Thoracic aorta (tissue), 2 donors: ENCODE results near the gene NPPB. TPM values are rescaled to one million over a fixed set of nuclear protein-coding genes. Genes with fewer than 3 reads are reported as not detected.

ENCODE experiments used
- ATAC-seq: fragments of 150-250 bp; one replicate; pipeline ENCODE4 v1.8.0; 2017; ENCODE audit warnings: low read depth; ENCODE audit not compliant: insufficient number of reproducible peaks, low FRiP score
- DNase-seq: peaks from one replicate; pipeline ENCODE4 v3.0.0-alpha.2; 2020; ENCODE audit warnings: low spot score
- H3K27ac ChIP-seq, 2 donors: fragments of 200-600 bp; sonication (generic); 1 replicate in 1 of 2; 2 replicates in 1 of 2; pipeline ENCODE4 v1.5.1; 2016; ENCODE audit warnings: mild to moderate bottlenecking in 2 of 2, moderate library complexity in 2 of 2
- H3K27me3 ChIP-seq: fragments of 200-600 bp; sonication (generic); replicated peaks from 2 replicates; pipeline ENCODE4 v1.6.0; 2016; ENCODE audit warnings: mild to moderate bottlenecking; ENCODE audit not compliant: insufficient read depth
- H3K36me3 ChIP-seq: fragments of 200-600 bp; sonication (generic); one replicate; pipeline ENCODE4 v1.5.1; 2016
- H3K4me1 ChIP-seq, 2 donors: fragments of 200-600 bp; sonication (generic); 1 replicate in 1 of 2; 2 replicates in 1 of 2; pipeline versions ENCODE4 v1.5.1 to v1.6.0; 2016; ENCODE audit warnings: low read depth in 2 of 2, mild to moderate bottlenecking in 1 of 2; ENCODE audit not compliant: control insufficient read depth in 1 of 2
- H3K4me3 ChIP-seq: fragments of 200-600 bp; sonication (generic); 2 replicates; pipeline ENCODE4 v1.5.1; 2016; ENCODE audit warnings: mild to moderate bottlenecking
- H3K9me3 ChIP-seq: fragments of 200-600 bp; sonication (generic); 2 replicates; pipeline ENCODE4 v1.5.1; 2016
- total RNA-seq, 2 donors: library from RNA; depleted of rRNA; stranded (reverse); fragments of >200 nt; gene quantifications; one replicate each; pipeline versions ENCODE4 v1.1.0 to v1.2.3, GENCODE V29; 2016
- TF ChIP-seq, protein P1 (sequence below): fragments of 200-600 bp; sonication (generic); IDR thresholded peaks from one replicate; pipeline ENCODE4 v1.5.1; 2019; ENCODE audit warnings: antibody characterized with exemption

NPPB gene
- total RNA-seq, 2 donors from 2014 or later, result not detected

GRCh38 chr1:11879311-11880180, 20.8 kb upstream of the NPPB start:
- TF ChIP-seq, protein P1, sequence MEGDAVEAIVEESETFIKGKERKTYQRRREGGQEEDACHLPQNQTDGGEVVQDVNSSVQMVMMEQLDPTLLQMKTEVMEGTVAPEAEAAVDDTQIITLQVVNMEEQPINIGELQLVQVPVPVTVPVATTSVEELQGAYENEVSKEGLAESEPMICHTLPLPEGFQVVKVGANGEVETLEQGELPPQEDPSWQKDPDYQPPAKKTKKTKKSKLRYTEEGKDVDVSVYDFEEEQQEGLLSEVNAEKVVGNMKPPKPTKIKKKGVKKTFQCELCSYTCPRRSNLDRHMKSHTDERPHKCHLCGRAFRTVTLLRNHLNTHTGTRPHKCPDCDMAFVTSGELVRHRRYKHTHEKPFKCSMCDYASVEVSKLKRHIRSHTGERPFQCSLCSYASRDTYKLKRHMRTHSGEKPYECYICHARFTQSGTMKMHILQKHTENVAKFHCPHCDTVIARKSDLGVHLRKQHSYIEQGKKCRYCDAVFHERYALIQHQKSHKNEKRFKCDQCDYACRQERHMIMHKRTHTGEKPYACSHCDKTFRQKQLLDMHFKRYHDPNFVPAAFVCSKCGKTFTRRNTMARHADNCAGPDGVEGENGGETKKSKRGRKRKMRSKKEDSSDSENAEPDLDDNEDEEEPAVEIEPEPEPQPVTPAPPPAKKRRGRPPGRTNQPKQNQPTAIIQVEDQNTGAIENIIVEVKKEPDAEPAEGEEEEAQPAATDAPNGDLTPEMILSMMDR, result no peak
- Histone ChIP-seq H3K4me3 (no peak overlapping the region), H3K36me3 (no peaks in the 10 kb centered on the region), H3K9me3 (no peaks in the 10 kb centered on the region), H3K27me3 (no peaks in the 10 kb centered on the region), H3K4me1 (peaks cover 0 to 18% of the 10 kb centered on the region in 2 donors), H3K27ac (no peak overlapping the region)
- no peak for ATAC-seq
- no peak for DNase-seq

- H3K4me3 ChIP-seq, result no peak overlapping the region
- no peaks in the 10 kb centered on the region for H3K36me3 ChIP-seq
- no peaks in the 10 kb centered on the region for H3K27me3 ChIP-seq
- H3K9me3 ChIP-seq, result no peaks in the 10 kb centered on the region
- ATAC-seq (no peak), DNase-seq (no peak)
- no peak overlapping the region for H3K27ac ChIP-seq
- peaks cover 0 to 24% of the 10 kb centered on the region in 2 donors for H3K4me1 ChIP-seq
- TF ChIP-seq, protein P1, result no peak
Measured at GRCh38 chr1:11878891-11879190, 20.1 kb upstream of the NPPB start.

DNA sequence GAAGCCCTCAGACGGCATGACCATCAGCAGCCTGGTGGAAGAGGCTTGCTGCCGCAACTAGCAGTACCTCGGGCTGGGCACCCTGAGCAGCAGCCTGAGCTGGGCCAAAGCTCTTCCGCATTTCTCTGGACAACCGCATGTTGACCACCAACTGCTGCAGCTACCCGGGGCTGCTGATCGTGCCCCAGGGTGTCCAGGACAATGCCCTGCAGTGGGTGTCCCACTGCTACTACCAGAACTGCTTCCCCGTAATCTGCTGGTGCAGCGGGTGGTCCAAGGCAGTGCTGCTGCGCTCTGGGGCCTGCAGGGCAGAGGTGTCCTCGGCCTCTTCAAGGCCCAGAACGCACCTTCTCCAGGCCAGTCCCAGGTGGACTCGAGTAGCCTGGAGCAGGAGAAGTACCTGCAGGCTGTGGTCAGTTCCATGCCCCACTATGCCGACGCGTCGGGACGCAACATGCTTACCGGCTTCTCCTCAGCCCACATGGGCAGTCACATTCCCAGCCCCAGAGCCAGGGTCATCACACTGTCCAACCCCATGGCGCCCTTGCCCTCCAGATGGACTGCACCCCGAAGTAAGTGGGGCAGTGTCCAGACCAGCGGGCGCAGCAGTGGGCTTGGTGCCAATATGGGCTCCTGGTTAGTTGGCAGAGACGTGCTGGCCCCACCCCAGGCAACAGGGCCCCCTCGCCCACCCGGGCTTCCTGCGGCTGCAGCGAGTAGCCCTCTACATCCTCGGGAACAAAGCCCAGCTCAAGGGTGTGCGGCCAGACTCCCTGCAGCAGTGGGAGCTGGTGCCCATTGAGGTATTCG, 19.5 kb upstream of the NPPB start:
- no peaks in the 10 kb centered on the region for H3K36me3 ChIP-seq
- H3K4me3 ChIP-seq, result no peak overlapping the region
- H3K9me3 ChIP-seq, result no peaks in the 10 kb centered on the region
- DNase-seq (no peak), ATAC-seq (no peak)
- no peak overlapping the region for H3K27ac ChIP-seq
- H3K27me3 ChIP-seq, result no peaks in the 10 kb centered on the region
- TF ChIP-seq, protein P1, result no peak
- peaks cover 0 to 25% of the 10 kb centered on the region in 2 donors for H3K4me1 ChIP-seq

GRCh38 chr1:11877074-11877473, 18.3 kb upstream of the NPPB start:
- Histone ChIP-seq H3K27me3 (no peaks in the 10 kb centered on the region), H3K9me3 (no peaks in the 10 kb centered on the region), H3K36me3 (no peaks in the 10 kb centered on the region), H3K27ac (no peak overlapping the region), H3K4me1 (peaks cover 0 to 25% of the 10 kb centered on the region in 2 donors), H3K4me3 (no peak overlapping the region)
- no peak for ATAC-seq
- DNase-seq, result no peak
- TF ChIP-seq, protein P1, result no peak

DNA sequence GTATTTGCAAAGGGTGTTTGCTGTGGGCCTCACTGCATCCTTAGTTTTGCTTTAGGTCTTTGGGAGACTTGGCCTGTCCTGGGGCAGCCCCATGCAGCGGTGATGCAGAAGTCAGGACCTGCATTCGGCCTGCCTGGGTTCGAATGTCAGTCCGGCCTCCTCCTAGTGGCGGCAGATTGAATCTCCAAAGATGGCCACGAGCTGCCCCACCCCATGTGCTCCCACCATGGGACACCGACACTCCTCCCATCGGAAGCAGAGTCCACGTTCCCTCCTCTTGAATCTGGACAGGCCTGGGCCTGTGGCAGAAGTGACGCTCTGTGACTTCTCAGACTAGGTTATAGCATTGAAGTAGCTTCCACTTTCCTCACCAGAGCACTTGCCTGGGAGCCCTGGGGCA, 16.3 kb upstream of the NPPB start:
- Histone ChIP-seq H3K27me3 (no peaks in the 10 kb centered on the region), H3K9me3 (no peaks in the 10 kb centered on the region), H3K36me3 (no peaks in the 10 kb centered on the region), H3K4me3 (no peak overlapping the region), H3K27ac (no peak overlapping the region), H3K4me1 (peaks cover 0 to 15% of the 10 kb centered on the region in 2 donors)
- DNase-seq, result no peak
- ATAC-seq, result no peak
- TF ChIP-seq, protein P1, result no peak
